Ishikawa (cell line): ENCODE results near the gene GKN2.
A peak's percentile ranks its signal among the peaks of the same experiment; 100 is the strongest.

Experiments used
- CEBPB ChIP-seq: IDR thresholded peaks from 2 replicates; pipeline ENCODE4 v1.6.1; 2012
- CREB1 ChIP-seq: IDR thresholded peaks from 2 replicates; pipeline ENCODE4 v1.6.1; 2012; ENCODE audit warnings: low read depth
- EGR1 ChIP-seq: IDR thresholded peaks from 2 replicates; pipeline ENCODE4 v1.6.1; 2012
- EP300 ChIP-seq: IDR thresholded peaks from 2 replicates; pipeline ENCODE4 v1.6.1; 2012; ENCODE audit warnings: borderline replicate concordance
- FOXM1 ChIP-seq: IDR thresholded peaks from 2 replicates; pipeline ENCODE4 v1.6.1; 2012; ENCODE audit warnings: low read depth, borderline replicate concordance
- NFIC ChIP-seq: IDR thresholded peaks from 2 replicates; pipeline ENCODE4 v1.6.1; 2012
- RAD21 ChIP-seq: IDR thresholded peaks from 2 replicates; pipeline ENCODE4 v1.6.1; 2012; ENCODE audit warnings: low read depth
- TAF1 ChIP-seq: IDR thresholded peaks from 2 replicates; pipeline ENCODE4 v1.6.1; 2012; ENCODE audit warnings: low read depth, mild to moderate bottlenecking
- TCF12 ChIP-seq: IDR thresholded peaks from 2 replicates; pipeline ENCODE4 v1.6.1; 2012; ENCODE audit warnings: low read depth
- TEAD4 ChIP-seq: IDR thresholded peaks from 2 replicates; pipeline ENCODE4 v1.6.1; 2012
- YY1 ChIP-seq: IDR thresholded peaks from 2 replicates; pipeline ENCODE4 v1.6.1; 2012; ENCODE audit warnings: low read depth
- ZBTB7A ChIP-seq: IDR thresholded peaks from 2 replicates; pipeline ENCODE4 v1.6.1; 2012; ENCODE audit warnings: low read depth
- TF ChIP-seq, protein P1 (sequence below): IDR thresholded peaks from 2 replicates; pipeline ENCODE4 v1.6.1; 2012
- TF ChIP-seq, protein P2 (sequence below): IDR thresholded peaks from 2 replicates; pipeline ENCODE4 v1.6.1; 2012; ENCODE audit warnings: low read depth, mild to moderate bottlenecking
- TF ChIP-seq, protein P3 (sequence below): IDR thresholded peaks from 2 replicates; pipeline ENCODE4 v1.6.1; 2012

Gene GKN2

DNA sequence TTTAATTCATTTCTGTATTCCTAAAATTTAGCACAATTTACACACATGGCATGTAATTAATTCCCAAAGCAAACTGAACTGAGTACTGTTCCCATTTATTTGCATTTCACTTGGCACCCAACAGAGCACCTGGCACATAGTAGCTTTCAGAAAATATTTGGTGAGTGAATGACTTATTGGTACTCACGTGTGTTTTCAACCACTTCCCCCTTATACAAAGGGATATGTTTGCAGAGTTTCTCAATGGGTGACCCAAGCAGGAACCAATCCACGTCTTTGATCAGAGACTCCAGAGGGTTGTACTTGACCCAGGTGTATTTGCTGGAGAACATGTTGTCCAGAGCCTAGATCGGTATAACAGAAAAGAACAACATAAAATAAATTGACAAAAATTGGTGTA lies 6.6 kb downstream of the GKN2 start:
- TF ChIP-seq EP300: no peak
- TF ChIP-seq, protein P1, sequence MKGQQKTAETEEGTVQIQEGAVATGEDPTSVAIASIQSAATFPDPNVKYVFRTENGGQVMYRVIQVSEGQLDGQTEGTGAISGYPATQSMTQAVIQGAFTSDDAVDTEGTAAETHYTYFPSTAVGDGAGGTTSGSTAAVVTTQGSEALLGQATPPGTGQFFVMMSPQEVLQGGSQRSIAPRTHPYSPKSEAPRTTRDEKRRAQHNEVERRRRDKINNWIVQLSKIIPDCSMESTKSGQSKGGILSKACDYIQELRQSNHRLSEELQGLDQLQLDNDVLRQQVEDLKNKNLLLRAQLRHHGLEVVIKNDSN: no peak
- no peak for TF ChIP-seq TEAD4
- no peak for TF ChIP-seq TAF1
- no peak for TF ChIP-seq YY1
- no peak for TF ChIP-seq ZBTB7A
- TF ChIP-seq, protein P2, sequence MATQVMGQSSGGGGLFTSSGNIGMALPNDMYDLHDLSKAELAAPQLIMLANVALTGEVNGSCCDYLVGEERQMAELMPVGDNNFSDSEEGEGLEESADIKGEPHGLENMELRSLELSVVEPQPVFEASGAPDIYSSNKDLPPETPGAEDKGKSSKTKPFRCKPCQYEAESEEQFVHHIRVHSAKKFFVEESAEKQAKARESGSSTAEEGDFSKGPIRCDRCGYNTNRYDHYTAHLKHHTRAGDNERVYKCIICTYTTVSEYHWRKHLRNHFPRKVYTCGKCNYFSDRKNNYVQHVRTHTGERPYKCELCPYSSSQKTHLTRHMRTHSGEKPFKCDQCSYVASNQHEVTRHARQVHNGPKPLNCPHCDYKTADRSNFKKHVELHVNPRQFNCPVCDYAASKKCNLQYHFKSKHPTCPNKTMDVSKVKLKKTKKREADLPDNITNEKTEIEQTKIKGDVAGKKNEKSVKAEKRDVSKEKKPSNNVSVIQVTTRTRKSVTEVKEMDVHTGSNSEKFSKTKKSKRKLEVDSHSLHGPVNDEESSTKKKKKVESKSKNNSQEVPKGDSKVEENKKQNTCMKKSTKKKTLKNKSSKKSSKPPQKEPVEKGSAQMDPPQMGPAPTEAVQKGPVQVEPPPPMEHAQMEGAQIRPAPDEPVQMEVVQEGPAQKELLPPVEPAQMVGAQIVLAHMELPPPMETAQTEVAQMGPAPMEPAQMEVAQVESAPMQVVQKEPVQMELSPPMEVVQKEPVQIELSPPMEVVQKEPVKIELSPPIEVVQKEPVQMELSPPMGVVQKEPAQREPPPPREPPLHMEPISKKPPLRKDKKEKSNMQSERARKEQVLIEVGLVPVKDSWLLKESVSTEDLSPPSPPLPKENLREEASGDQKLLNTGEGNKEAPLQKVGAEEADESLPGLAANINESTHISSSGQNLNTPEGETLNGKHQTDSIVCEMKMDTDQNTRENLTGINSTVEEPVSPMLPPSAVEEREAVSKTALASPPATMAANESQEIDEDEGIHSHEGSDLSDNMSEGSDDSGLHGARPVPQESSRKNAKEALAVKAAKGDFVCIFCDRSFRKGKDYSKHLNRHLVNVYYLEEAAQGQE: no peak
- TF ChIP-seq CEBPB: no peak
- TF ChIP-seq RAD21: no peak
- TF ChIP-seq FOXM1: no peak
- TF ChIP-seq, protein P3, sequence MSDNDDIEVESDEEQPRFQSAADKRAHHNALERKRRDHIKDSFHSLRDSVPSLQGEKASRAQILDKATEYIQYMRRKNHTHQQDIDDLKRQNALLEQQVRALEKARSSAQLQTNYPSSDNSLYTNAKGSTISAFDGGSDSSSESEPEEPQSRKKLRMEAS: no peak
- no peak for TF ChIP-seq TCF12

DNA sequence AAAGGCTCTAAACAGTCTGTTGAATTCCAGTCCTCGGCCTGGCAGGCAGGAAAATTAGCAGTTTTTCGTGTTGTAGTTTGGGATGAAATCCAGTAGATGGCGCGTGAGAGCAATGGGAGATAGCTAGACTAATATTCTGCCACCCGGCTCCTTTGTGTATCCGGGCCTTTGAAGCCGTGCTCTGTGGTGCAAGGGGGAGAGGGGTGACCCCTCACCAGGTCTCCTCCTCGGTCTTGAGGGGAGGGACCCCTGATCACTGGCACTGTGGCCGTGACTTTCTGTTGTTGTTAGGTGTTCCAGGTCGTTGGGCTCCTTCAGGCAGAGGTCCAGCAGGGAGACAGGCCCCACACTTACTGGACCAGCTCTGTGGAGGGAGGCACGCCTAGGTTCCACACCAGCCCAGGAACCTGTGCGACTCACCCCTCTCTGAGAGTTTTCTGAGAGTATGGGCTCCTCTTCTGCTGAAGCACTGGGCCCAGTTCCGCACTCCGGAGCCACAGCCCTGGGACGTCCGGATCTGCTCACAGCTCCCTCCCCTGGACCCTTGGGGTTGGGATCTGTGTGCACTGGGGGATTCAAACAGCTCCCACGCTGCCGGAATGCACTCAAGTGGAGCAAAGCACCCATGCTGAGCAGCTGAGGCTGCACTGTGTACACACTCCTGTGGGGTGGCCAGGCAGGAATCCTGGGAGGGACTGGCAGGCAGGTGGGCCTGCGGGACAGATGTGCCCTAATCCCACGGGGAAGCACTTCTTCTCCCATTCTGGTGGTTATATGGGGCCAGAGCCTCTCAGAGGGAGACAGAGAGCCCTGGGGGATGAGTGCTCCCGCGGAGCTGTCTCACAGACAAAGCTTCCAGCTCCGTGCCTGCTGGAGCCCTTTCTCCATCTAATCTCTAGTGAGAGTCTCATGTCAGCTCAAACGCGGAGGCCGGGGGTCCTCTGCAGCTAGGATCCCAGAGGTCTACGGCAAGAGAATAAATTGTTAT lies 8.8 kb downstream of the GKN2 start:
- no peak for TF ChIP-seq FOXM1
- TF ChIP-seq, protein P1: no peak
- TF ChIP-seq TCF12: no peak
- TF ChIP-seq RAD21: peak; percentile 77
- no peak for TF ChIP-seq EP300
- TF ChIP-seq EGR1: no peak
- no peak for TF ChIP-seq TEAD4
- TF ChIP-seq, protein P2: no peak
- TF ChIP-seq CEBPB: no peak

DNA sequence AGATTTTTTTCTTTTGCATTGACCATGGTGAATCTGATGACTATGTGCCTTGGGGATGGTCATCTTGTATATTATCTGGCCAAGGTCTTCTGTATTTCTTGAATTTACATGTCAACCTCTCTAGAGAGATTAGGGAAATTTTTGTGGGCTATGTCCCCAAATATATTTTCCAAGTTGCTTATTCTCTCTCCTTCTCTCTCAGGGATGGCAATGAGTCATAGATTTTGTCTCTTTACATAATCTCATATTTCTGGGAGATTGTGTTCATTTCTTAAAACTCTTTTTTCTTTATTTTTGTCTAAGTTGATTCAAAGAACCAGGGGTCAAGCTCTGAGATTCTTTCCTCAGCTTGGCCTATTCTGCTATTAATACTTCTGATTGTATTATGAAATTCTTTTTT lies 9.9 kb downstream of the GKN2 start:
- TF ChIP-seq FOXM1: no peak
- TF ChIP-seq TCF12: no peak
- no peak for TF ChIP-seq YY1
- TF ChIP-seq, protein P2: no peak
- no peak for TF ChIP-seq CREB1
- no peak for TF ChIP-seq TAF1
- TF ChIP-seq EGR1: no peak
- TF ChIP-seq, protein P1: no peak
- TF ChIP-seq CEBPB: no peak
- TF ChIP-seq EP300: no peak
- TF ChIP-seq RAD21: no peak
- no peak for TF ChIP-seq ZBTB7A
- TF ChIP-seq, protein P3: no peak
- no peak for TF ChIP-seq NFIC
- no peak for TF ChIP-seq TEAD4

DNA sequence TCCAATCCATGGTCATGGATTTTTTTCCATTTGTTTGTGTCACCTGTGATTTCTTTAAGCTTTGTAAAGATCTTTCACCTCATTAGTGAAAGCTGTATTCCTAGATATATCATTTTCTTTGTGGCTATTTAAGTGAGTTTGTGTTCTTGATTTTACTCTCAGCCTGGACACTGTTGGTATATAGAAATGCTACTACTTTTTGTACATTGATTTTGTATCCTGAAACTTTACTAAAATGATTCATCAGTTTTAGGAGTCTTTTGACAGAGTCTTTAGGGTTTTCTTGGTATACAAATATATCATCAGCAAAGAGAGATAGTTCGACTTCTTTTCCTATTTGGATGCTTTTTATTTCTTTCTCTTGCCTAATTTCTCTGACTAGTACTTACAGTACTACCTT lies 12.3 kb downstream of the GKN2 start:
- TF ChIP-seq TCF12: no peak
